Measurements from ENCODE around the gene UPP1.

Gene UPP1

DNA sequence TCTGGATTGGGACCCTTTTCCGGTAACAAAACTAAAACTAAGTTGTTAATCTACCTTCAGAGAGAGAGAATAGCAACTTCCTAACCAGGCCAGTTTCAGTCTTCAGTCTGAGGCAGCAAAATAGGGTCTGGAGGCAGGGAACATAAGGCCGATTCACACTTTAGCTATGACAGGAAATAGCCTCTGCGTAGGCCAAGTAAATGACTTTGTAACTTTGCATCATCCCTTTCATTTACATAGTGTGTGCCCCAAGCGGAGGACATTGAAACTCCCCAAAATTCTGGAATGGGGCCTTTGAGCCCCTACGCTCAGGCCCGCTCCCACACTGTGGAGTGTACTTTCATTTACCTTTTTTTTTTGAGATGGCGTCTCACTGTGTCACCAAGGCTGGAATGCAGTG, 1.7 kb upstream of the UPP1 start:
- peak; percentile 11 for DNase-seq

DNA sequence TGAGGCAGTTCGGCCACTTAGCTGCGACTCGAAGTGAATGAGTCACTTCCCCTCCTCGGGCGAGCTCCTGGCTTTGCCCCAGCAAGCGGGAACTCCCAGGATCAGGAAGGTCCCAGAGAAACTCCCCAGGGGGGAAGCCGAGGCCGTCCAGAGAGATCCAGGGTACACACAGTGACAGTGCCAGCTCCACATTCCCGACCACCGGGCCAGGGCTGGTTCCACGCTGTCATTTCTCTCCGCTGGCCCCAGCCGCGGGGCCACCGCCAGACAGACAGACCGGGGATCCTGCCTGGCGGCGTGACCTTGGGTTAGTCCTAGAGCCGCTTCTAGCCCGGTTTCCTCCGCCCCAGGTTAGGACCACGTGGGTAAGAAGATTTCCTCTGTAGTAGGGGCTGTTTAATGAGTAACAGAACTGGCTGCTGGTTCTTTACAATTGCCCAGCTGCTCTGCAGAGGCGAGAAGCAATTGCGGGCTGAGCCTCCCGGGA, 463 bp upstream of the UPP1 start:
- DNase-seq = peak; percentile 94

DNA sequence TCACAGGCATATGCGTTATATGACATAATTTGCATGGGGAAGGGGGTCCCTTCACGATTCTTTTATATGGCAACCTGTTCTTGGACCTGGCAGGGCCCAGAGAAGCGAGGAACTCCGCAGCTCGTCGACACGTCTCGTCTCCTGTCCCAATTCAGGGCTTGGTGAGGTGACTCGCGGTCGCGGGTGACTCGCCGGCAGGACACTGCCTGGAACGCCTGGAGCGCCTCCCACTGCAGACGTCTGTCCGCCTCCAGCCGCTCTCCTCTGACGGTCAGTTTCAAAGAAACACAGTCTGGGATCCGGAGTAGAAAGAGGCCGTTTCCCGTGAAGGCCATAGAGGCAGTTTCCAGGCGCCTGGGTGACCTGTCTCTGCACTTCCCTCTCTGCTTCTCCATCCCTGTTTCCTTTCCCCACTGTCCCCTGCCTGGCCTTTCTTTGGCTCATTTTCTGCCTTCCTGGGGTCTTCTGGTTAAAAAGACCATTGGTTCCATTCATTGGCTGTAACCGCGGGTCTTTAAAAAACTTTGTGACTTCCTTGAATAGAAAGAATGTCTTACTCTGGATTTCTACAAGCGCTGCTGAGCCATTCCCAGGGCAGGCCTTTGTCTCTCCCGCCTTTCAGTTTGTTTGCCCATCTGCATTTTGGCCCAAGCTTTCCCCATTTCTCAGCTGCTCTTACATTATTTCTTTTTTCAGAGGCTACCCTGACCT, 1.2 kb downstream of the UPP1 start:
- DNase-seq = no peak

DNA sequence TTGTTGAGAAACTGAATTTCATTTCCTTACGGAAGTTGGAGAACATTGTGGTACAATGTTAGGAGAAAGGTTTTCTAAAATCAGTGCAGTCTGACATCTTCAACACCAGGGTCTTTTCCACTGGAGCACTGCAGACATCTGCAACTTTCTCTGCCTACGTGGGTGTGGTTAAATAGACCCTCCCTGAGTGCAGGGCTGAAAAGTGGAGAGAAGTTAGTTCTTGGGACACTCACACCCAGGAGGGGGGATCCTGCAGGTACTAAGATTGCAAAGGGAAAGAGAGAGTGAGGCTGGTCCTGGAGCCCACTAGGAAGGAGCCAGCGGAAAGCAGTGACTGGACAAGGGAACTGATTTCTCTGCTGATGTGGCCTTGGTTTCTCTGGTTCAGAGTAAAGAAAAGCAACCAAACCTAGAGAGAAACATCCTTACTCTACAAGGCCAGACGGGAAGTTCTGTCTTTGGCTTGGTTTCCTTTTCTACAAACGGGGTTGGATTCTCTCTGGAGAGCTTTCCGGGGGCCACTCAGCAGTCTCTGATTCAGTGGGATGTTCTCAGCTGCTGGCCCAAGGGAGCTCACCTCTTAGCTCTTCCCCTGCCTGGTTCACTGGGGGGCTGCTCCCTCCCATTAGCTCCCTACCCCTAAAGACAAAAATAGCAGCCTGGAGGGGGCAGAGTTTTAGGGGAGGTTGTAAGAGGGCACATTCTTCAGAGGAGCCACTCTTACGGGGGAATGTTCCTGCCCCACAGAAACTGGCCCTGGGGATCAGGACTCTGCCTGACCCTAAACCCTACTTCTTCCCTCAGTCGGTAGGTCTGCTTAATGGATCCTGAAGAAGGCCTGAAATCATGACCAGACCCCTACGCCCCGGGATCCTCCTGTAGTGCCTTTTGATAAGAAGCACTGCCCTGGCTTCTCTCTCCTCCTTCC, 2.7 kb downstream of the UPP1 start:
- DNase-seq = no peak

GRCh38 chr7:48094861-48095293, 5.8 kb downstream of the UPP1 start:
- no peak for DNase-seq

- peak; percentile 59 for DNase-seq
Measured at GRCh38 chr7:48096273-48096672, 7.2 kb downstream of the UPP1 start.

DNA sequence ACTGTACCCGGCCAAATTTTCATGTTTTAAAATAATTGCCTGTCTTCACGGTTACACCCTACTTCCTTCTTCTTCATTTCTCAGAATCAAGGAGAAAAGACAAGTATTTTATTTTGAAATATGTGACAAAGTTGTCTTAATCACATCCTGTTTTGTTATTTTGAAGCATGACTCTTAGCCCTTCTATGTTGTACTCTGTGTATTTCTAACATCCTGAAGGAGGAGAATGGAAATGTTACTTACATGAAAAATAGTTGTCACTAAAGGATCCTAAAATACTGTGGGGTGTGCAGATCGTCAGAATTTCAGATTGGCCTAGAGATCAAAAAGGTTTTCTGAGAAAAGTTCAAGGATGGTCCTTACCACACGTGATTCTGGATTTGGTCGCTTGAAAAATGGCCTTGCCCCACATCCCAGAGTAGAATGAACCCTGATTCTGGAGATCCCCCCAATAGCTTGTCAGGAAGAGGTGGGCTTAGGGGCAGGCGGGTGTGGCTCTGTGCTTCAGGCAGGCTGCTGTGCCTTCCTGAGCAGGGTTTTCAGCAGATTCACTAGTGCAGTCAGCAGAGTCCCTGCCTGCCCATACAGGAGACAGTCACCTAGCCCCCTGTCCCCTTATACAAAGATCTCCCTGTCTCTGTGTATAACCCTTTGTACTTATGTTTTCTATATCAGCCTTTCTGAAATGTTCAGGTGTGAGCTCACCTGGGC, 8.6 kb downstream of the UPP1 start:
- peak; percentile 69 for DNase-seq

- no peak for DNase-seq
Measured at GRCh38 chr7:48098846-48099245, 9.8 kb downstream of the UPP1 start.

DNA sequence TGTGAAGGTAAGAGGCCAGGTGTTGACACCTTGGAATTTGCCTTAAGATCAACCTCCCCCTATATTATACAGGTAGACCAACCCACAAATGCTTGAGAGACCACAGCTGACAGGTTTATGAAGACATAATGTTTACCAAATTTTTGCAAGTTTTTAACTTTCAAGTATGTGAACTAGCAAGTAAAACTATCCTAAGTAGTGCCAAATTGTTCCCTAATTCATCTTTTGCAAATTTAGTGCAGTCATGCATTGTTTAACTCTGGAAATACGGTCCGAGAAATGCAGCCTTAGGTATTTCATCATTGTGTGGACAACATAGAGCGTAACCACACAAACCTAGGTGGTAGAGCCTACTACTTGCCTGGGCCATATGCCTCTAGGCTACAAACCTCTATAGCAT, 10.7 kb downstream of the UPP1 start:
- DNase-seq = no peak

- DNase-seq = no peak
Measured at GRCh38 chr7:48101352-48101751, 12.3 kb downstream of the UPP1 start.

- DNase-seq = no peak
Measured at GRCh38 chr7:48101968-48102367, 12.9 kb downstream of the UPP1 start.

GRCh38 chr7:48102530-48102929, 13.5 kb downstream of the UPP1 start:
- no peak for DNase-seq

- no peak for DNase-seq
Measured at GRCh38 chr7:48105045-48105444, 16.0 kb downstream of the UPP1 start.

GRCh38 chr7:48106906-48107659, 18.0 kb downstream of the UPP1 start:
- no peak for DNase-seq

- DNase-seq = no peak
Measured at GRCh38 chr7:48107926-48108472, 18.9 kb downstream of the UPP1 start.

DNA sequence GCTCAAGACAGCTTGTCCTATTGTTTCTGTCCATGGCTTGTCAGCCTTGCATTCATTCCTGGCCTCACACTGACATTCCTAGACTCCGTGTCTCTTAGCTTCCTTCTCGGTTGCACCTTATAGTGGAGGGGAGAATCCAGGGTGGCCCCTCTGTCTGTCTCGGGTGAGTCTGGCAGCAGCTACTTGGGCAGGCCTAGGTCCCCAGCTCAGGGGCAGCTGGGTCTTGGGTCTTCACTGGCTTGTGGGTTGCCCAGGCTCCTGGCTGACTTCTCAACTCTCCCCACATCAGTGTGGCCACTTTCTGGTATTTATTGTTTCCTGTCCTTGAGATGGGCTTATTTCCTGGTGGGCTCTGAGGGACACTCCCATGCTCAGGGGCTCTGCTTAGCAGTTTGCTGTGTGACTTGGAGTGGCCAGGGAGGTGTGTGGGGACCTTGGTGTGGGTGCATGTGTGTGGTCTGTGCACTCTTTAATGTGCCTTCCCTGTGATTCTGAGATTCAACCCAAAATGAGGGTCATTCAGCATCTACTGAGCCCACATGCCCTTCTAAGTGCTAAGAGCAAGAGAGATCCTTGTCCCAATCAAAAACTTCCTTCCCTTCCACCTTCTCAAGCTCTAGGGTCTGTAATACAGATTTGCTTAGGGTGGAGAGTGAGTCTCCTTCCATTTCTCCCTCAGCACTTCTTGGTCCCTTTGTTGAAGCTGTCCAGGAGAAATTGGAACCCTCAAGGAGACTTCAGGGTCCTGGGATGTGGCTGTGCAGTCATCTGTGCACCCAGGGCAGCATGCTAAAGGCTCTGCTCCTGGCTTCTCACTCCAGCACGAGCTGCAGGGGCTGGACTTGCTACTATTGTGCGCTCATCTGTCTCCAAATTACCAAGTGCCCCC, 20.1 kb downstream of the UPP1 start:
- no peak for DNase-seq

GRCh38 chr7:48109848-48110663, 21.0 kb downstream of the UPP1 start:
- DNase-seq = peak; percentile 12

DNA sequence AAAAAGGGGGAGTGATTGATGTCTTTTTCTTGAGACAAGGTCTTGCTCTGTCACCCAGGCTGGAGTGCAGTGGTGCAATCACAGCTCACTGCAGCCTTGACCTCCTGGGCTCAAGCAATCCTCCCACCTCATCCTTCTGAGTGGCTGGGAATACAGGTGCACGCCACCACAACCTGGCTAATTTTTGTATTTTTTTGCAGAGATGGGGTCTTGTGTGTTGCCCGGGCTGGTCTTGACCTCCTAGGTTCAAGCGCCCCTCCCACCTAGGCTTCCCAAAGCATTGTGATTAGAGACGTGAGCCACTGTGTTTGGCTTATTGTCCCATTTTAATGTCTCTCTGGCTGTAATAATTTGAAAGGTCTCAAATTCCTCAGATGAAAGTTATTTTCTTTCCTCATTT, 21.8 kb downstream of the UPP1 start:
- DNase-seq = no peak

GRCh38 chr7:48111596-48111995, 22.5 kb downstream of the UPP1 start:
- DNase-seq = no peak
